ENCODE measurements around the gene SLC43A1. TPM values are rescaled to one million over a fixed set of nuclear protein-coding genes. Genes with fewer than 3 reads are reported as not detected.
A peak's percentile ranks its signal among the peaks of the same experiment; 100 is the strongest.

SLC43A1 gene
- total and polyA plus RNA-seq, 4 experiments from 2014 or later = 14.8 to 21.7 (median 18.6) TPM

- peak overlapping the region; percentile 43 for H3K27ac ChIP-seq (ENCODE audit: low read depth, low read length)
- POLR2A ChIA-PET (ENCODE audit: partially characterized antibody) = interaction anchor here (0.9 to 3.7 kb wide), 11 partner anchors 10 to 227 kb away, joined by 3 to 23 read pairs (median 6); partner anchors contain the start of genes SELENOH, SSRP1, TIMM10 and TNKS1BP1
- peak overlapping the region; percentile 97 to 99 (median 98) for H3K4me3 Mint-ChIP-seq
Measured at GRCh38 chr11:57514538-57515331, 767 bp downstream of the SLC43A1 start.

GRCh38 chr11:57513911-57514537 lies 1.5 kb downstream of the SLC43A1 start:
- intact Hi-C loops (cut with micrococcal nuclease) = loop anchor here (1.0 kb wide), 1 partner anchor 13 kb away; no protein-coding TSS in a partner anchor
- H3K4me1 ChIP-seq (ENCODE audit: insufficient read depth, low read length) = peaks cover 22% of the 10 kb centered on the region
- peak overlapping the region; percentile 52 to 95 (median 78) for H3K27ac Mint-ChIP-seq
- H3K4me1 Mint-ChIP-seq = peaks cover 18 to 37% (median 27%) of the 10 kb centered on the region in 4 donors
- H3K27ac ChIP-seq (ENCODE audit: low read depth, low read length) = peak overlapping the region; percentile 43
- no peaks in the 10 kb centered on the region for H3K9me3 Mint-ChIP-seq
- H3K27me3 ChIP-seq (ENCODE audit: insufficient read depth, low read length) = no peaks in the 10 kb centered on the region
- no peaks in the 10 kb centered on the region for H3K9me3 ChIP-seq (ENCODE audit: control insufficient read depth in 1 of 2, low read length in 2 of 2)
- H3K36me3 Mint-ChIP-seq = peaks cover 0 to 8% of the 10 kb centered on the region in 2 donors
- H3K27me3 Mint-ChIP-seq = no peaks in the 10 kb centered on the region
- H3K4me3 ChIP-seq (ENCODE audit: low read length in 2 of 2) = peak overlapping the region; percentile 69 to 84
- H3K4me3 Mint-ChIP-seq = peak overlapping the region; percentile 97 to 99 (median 98)
- DNase-seq = peak in 3 of 5 donors; percentile 22 to 26 (median 24)
- H3K36me3 ChIP-seq (ENCODE audit: insufficient read depth, low read length) = no peaks in the 10 kb centered on the region
- POLR2A ChIA-PET (ENCODE audit: partially characterized antibody) = interaction anchor here (0.9 to 3.7 kb wide), 9 partner anchors 12 to 228 kb away, joined by 3 to 23 read pairs (median 7); partner anchors contain the start of genes SELENOH, SSRP1, TIMM10 and TNKS1BP1
- CTCF ChIA-PET (ENCODE audit: partially characterized antibody) = interaction anchor here (1.1 to 25.5 kb wide), 8 partner anchors 9 to 228 kb away, joined by 4 to 848 read pairs (median 4); partner anchors contain the start of gene SELENOH

More at GRCh38 chr11:57514538-57515331, 767 bp downstream of the SLC43A1 start:
- H3K9me3 Mint-ChIP-seq = no peaks in the 10 kb centered on the region
- peaks cover 18 to 33% (median 26%) of the 10 kb centered on the region in 4 donors for H3K4me1 Mint-ChIP-seq
- Histone ChIP-seq H3K4me3 (ENCODE audit: low read length in 2 of 2) (peak overlapping the region; percentile 69 to 84), H3K4me1 (ENCODE audit: insufficient read depth, low read length) (peaks cover 22% of the 10 kb centered on the region), H3K27me3 (ENCODE audit: insufficient read depth, low read length) (no peaks in the 10 kb centered on the region), H3K9me3 (ENCODE audit: control insufficient read depth in 1 of 2, low read length in 2 of 2) (no peaks in the 10 kb centered on the region), H3K36me3 (ENCODE audit: insufficient read depth, low read length) (no peaks in the 10 kb centered on the region)
- CTCF ChIA-PET (ENCODE audit: partially characterized antibody) = interaction anchor here (1.1 to 25.5 kb wide), 8 partner anchors 9 to 130 kb away, joined by 4 to 848 read pairs (median 4); no protein-coding TSS in a partner anchor
- no peaks in the 10 kb centered on the region for H3K27me3 Mint-ChIP-seq
- peak overlapping the region; percentile 51 to 95 (median 89) for H3K27ac Mint-ChIP-seq
- H3K36me3 Mint-ChIP-seq = peaks cover 0 to 8% of the 10 kb centered on the region in 2 donors
- intact Hi-C loops (cut with micrococcal nuclease) = loop anchor here (1.0 kb wide), 1 partner anchor 13 kb away; no protein-coding TSS in a partner anchor
- DNase-seq = peak in 4 of 5 donors; percentile 35 to 55 (median 40)

- Mint-ChIP-seq H3K27me3 (no peaks in the 10 kb centered on the region), H3K9me3 (no peaks in the 10 kb centered on the region), H3K27ac (peak overlapping the region; percentile 29 to 85 (median 74)), H3K4me1 (peaks cover 18 to 37% (median 27%) of the 10 kb centered on the region in 4 donors), H3K4me3 (peak overlapping the region; percentile 73 to 99 (median 80)), H3K36me3 (peaks cover 0 to 8% of the 10 kb centered on the region in 2 donors)
- intact Hi-C loops (cut with micrococcal nuclease) = no loop called here
- Histone ChIP-seq H3K27me3 (ENCODE audit: insufficient read depth, low read length) (no peaks in the 10 kb centered on the region), H3K36me3 (ENCODE audit: insufficient read depth, low read length) (no peaks in the 10 kb centered on the region), H3K9me3 (ENCODE audit: control insufficient read depth in 1 of 2, low read length in 2 of 2) (no peaks in the 10 kb centered on the region), H3K4me1 (ENCODE audit: insufficient read depth, low read length) (peaks cover 22% of the 10 kb centered on the region), H3K4me3 (ENCODE audit: low read length in 2 of 2) (no peak overlapping the region), H3K27ac (ENCODE audit: low read depth, low read length) (no peak overlapping the region)
- no peak for DNase-seq
- POLR2A ChIA-PET (ENCODE audit: partially characterized antibody) = interaction anchor here (2.5 to 3.7 kb wide), 3 partner anchors 14 to 228 kb away, joined by 9 to 23 read pairs (median 22); partner anchors contain the start of genes SELENOH and TIMM10
- CTCF ChIA-PET (ENCODE audit: partially characterized antibody) = interaction anchor here (1.5 to 25.5 kb wide), 4 partner anchors 14 to 228 kb away, joined by 4 to 848 read pairs (median 78); partner anchors contain the start of gene SELENOH
Measured at GRCh38 chr11:57513452-57513795, 2.1 kb downstream of the SLC43A1 start.

GRCh38 chr11:57512646-57513451 lies 2.7 kb downstream of the SLC43A1 start:
- Histone ChIP-seq H3K36me3 (ENCODE audit: insufficient read depth, low read length) (no peaks in the 10 kb centered on the region), H3K27me3 (ENCODE audit: insufficient read depth, low read length) (no peaks in the 10 kb centered on the region), H3K9me3 (ENCODE audit: control insufficient read depth in 1 of 2, low read length in 2 of 2) (no peaks in the 10 kb centered on the region), H3K4me3 (ENCODE audit: low read length in 2 of 2) (no peak overlapping the region), H3K27ac (ENCODE audit: low read depth, low read length) (no peak overlapping the region), H3K4me1 (ENCODE audit: insufficient read depth, low read length) (peaks cover 22% of the 10 kb centered on the region)
- CTCF ChIA-PET (ENCODE audit: partially characterized antibody) = interaction anchor here (1.5 to 25.5 kb wide), 4 partner anchors 14 to 229 kb away, joined by 4 to 848 read pairs (median 78); partner anchors contain the start of gene SELENOH
- Mint-ChIP-seq H3K9me3 (no peaks in the 10 kb centered on the region), H3K4me1 (peaks cover 20 to 37% (median 27%) of the 10 kb centered on the region in 4 donors), H3K36me3 (peaks cover 0 to 8% of the 10 kb centered on the region in 2 donors), H3K27ac (peak overlapping the region; percentile 17 to 78 (median 37)), H3K27me3 (no peaks in the 10 kb centered on the region), H3K4me3 (peak overlapping the region in 6 of 8 donors; percentile 37 to 97 (median 79))
- POLR2A ChIA-PET (ENCODE audit: partially characterized antibody) = no interaction called here
- DNase-seq = no peak
- intact Hi-C loops (cut with micrococcal nuclease) = no loop called here

- intact Hi-C loops (cut with micrococcal nuclease) = no loop called here
- peak overlapping the region in 1 of 8 donors; percentile 26 for H3K4me3 Mint-ChIP-seq
Measured at GRCh38 chr11:57511741-57512430, 3.6 kb downstream of the SLC43A1 start.

More at GRCh38 chr11:57511741-57512430, 3.6 kb downstream of the SLC43A1 start:
- Mint-ChIP-seq H3K27ac (peak overlapping the region in 6 of 7 donors; percentile 7 to 72 (median 28)), H3K27me3 (no peaks in the 10 kb centered on the region), H3K4me1 (peaks cover 22 to 37% (median 27%) of the 10 kb centered on the region in 4 donors), H3K9me3 (no peaks in the 10 kb centered on the region), H3K36me3 (peaks cover 0 to 8% of the 10 kb centered on the region in 2 donors)
- CTCF ChIA-PET (ENCODE audit: partially characterized antibody) = interaction anchor here (0.8 to 2.1 kb wide), 4 partner anchors 10 to 18 kb away, joined by 5 to 24 read pairs (median 8); no protein-coding TSS in a partner anchor
- Histone ChIP-seq H3K27ac (ENCODE audit: low read depth, low read length) (no peak overlapping the region), H3K4me3 (ENCODE audit: low read length in 2 of 2) (no peak overlapping the region), H3K27me3 (ENCODE audit: insufficient read depth, low read length) (no peaks in the 10 kb centered on the region), H3K9me3 (ENCODE audit: control insufficient read depth in 1 of 2, low read length in 2 of 2) (no peaks in the 10 kb centered on the region), H3K36me3 (ENCODE audit: insufficient read depth, low read length) (no peaks in the 10 kb centered on the region), H3K4me1 (ENCODE audit: insufficient read depth, low read length) (peaks cover 22% of the 10 kb centered on the region)
- POLR2A ChIA-PET (ENCODE audit: partially characterized antibody) = no interaction called here
- DNase-seq = no peak
